NB4 (cell line): ENCODE measurements around the gene NYAP2.

Experiments used
- POLR2A ChIP-seq: IDR thresholded peaks from 2 replicates; pipeline ENCODE4 v1.6.1; 2011; ENCODE audit warnings: mild to moderate bottlenecking; ENCODE audit not compliant: insufficient read length; ENCODE audit errors: extremely low read depth
- TF ChIP-seq, protein P1 (sequence below): IDR thresholded peaks from one replicate; pipeline ENCODE4 v1.5.1; 2012; ENCODE audit warnings: low read depth, low read length

DNA sequence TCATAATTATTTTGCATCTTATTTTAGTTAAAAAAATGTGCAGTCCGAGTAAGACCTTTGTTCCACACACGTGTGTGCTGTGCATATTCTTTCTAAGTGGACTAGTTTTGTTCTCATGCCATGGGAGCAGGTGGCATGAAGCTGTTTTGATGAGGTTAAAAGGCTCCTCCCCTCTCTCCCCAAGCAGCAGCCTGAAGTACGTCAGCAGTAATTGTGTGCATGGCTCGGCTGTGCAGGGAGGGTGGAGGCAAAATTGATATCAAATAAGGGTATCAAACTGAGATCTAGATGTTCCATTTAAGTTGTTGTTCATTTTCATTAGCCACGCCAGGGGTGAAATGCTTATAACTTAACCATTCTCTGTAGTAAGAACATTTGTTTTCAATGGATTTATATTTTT lies at the start of gene NYAP2:
- TF ChIP-seq, protein P1, sequence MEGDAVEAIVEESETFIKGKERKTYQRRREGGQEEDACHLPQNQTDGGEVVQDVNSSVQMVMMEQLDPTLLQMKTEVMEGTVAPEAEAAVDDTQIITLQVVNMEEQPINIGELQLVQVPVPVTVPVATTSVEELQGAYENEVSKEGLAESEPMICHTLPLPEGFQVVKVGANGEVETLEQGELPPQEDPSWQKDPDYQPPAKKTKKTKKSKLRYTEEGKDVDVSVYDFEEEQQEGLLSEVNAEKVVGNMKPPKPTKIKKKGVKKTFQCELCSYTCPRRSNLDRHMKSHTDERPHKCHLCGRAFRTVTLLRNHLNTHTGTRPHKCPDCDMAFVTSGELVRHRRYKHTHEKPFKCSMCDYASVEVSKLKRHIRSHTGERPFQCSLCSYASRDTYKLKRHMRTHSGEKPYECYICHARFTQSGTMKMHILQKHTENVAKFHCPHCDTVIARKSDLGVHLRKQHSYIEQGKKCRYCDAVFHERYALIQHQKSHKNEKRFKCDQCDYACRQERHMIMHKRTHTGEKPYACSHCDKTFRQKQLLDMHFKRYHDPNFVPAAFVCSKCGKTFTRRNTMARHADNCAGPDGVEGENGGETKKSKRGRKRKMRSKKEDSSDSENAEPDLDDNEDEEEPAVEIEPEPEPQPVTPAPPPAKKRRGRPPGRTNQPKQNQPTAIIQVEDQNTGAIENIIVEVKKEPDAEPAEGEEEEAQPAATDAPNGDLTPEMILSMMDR, result no peak
- no peak for TF ChIP-seq POLR2A
